Measurements from ENCODE around the gene AMMECR1L.
"Not testable (repeated sequence)": the region's sequence is repeated elsewhere in the genome, so short reads cannot be mapped to it uniquely, and the experiment has no call there.

AMMECR1L gene

GRCh38 chr2:127841466-127842178 is 44.1 kb downstream of the AMMECR1L start:
- DNase-seq (ENCODE audit: low read depth) = no peak

- DNase-seq (ENCODE audit: low read depth) = no peak
Measured at GRCh38 chr2:127840893-127841292, 44.9 kb downstream of the AMMECR1L start.

- DNase-seq (ENCODE audit: low read depth) = no peak
Measured at GRCh38 chr2:127834951-127835350, 50.8 kb downstream of the AMMECR1L start.

GRCh38 chr2:127829845-127830246 is 55.9 kb downstream of the AMMECR1L start:
- DNase-seq (ENCODE audit: low read depth) = no peak

- not testable (repeated sequence) for DNase-seq (ENCODE audit: low read depth)
Measured at GRCh38 chr2:127826708-127827107, 59.0 kb downstream of the AMMECR1L start.

- peak; percentile 17 for DNase-seq (ENCODE audit: low read depth)
Measured at GRCh38 chr2:127826047-127826446, 59.7 kb downstream of the AMMECR1L start.

- DNase-seq (ENCODE audit: low read depth) = no peak
Measured at GRCh38 chr2:127820080-127820668, 65.6 kb downstream of the AMMECR1L start.

GRCh38 chr2:127818794-127819425 is 66.8 kb downstream of the AMMECR1L start:
- no peak for DNase-seq (ENCODE audit: low read depth)

- no peak for DNase-seq (ENCODE audit: low read depth)
Measured at GRCh38 chr2:127818241-127818640, 67.5 kb downstream of the AMMECR1L start.

GRCh38 chr2:127814677-127815076 is 71.1 kb downstream of the AMMECR1L start:
- no peak for DNase-seq (ENCODE audit: low read depth)

- not testable (repeated sequence) for DNase-seq (ENCODE audit: low read depth)
Measured at GRCh38 chr2:127812441-127812840, 73.3 kb downstream of the AMMECR1L start.

Measured in EH (cell line).